NCI-H748 (cell line): ENCODE results near the gene PHF8.

Experiments used
- DNase-seq: peaks from one replicate; lab custom pipeline; 2025; ENCODE audit not compliant: unreplicated experiment; lab: John Stamatoyannopoulos, UW

The PHF8 gene

GRCh38 chrX:54044126-54044876 lies at the start of gene PHF8:
Gene PHF8 (minus strand): TSS chrX:54044473. CDS start chrX:54042728, 1,745 bp downstream.
- DNase-seq: peak; percentile 97

- DNase-seq: no peak
These were observed 49.3 kb upstream of the PHF8 start for GRCh38 chrX:54093571-54093970.

GRCh38 chrX:54093159-54093558 lies 48.9 kb upstream of the PHF8 start:
- no peak for DNase-seq

GRCh38 chrX:54090880-54091279 lies 46.6 kb upstream of the PHF8 start:
- no peak for DNase-seq

- no peak for DNase-seq
These were observed 44.9 kb upstream of the PHF8 start for GRCh38 chrX:54089191-54089590.

- no peak for DNase-seq
These were observed 43.4 kb upstream of the PHF8 start for GRCh38 chrX:54087661-54088060.

- DNase-seq: no peak
These were observed 41.4 kb upstream of the PHF8 start for GRCh38 chrX:54085666-54086065.

- DNase-seq: no peak
These were observed 32.6 kb upstream of the PHF8 start for GRCh38 chrX:54076903-54077302.

- no peak for DNase-seq
These were observed 30.6 kb upstream of the PHF8 start for GRCh38 chrX:54074826-54075225.

- DNase-seq: no peak
These were observed 23.5 kb upstream of the PHF8 start for GRCh38 chrX:54067766-54068165.

- DNase-seq: no peak
These were observed 22.6 kb upstream of the PHF8 start for GRCh38 chrX:54066841-54067240.

GRCh38 chrX:54064564-54064963 lies 20.3 kb upstream of the PHF8 start:
- no peak for DNase-seq

- DNase-seq: no peak
These were observed 19.1 kb upstream of the PHF8 start for GRCh38 chrX:54063361-54063760.

- DNase-seq: no peak
These were observed 5.5 kb upstream of the PHF8 start for GRCh38 chrX:54049801-54050200.

- no peak for DNase-seq
These were observed 4.1 kb upstream of the PHF8 start for GRCh38 chrX:54048412-54048811.

GRCh38 chrX:54045563-54046228 lies 1.4 kb upstream of the PHF8 start:
- DNase-seq: peak; percentile 75

GRCh38 chrX:54044877-54045338 lies 635 bp upstream of the PHF8 start:
- DNase-seq: peak; percentile 75

GRCh38 chrX:54043541-54044125 lies 640 bp downstream of the PHF8 start:
- DNase-seq: peak; percentile 72

GRCh38 chrX:54043056-54043455 lies 1.2 kb downstream of the PHF8 start:
- DNase-seq: peak; percentile 16

GRCh38 chrX:54042609-54043021 lies 1.7 kb downstream of the PHF8 start:
- peak; percentile 61 for DNase-seq

GRCh38 chrX:54030329-54030728 lies 13.9 kb downstream of the PHF8 start:
- no peak for DNase-seq

- DNase-seq: no peak
These were observed 14.6 kb downstream of the PHF8 start for GRCh38 chrX:54029529-54030143.
